Heart right ventricle (tissue), 16 donors: Measurements from ENCODE around the gene TMEM182. TPM values are rescaled to one million over a fixed set of nuclear protein-coding genes. Genes with fewer than 3 reads are reported as not detected.
A peak's percentile ranks its signal among the peaks of the same experiment; 100 is the strongest.

Experiments
- ATAC-seq, 8 donors: fragments of 200-7000 bp; cut with Tn5 transposase; one replicate each; pipeline ENCODE4 v1.9.1; 2020; ENCODE audit warnings: mild to moderate bottlenecking in 8 of 8, moderate library complexity in 8 of 8, moderate number of reproducible peaks in 1 of 8
- DNase-seq, 2 donors: peaks; one replicate each; pipeline ENCODE4 v3.0.0-alpha.2; 2020
- H3K27ac ChIP-seq, 10 donors: fragments of 200-600 bp; sonication (generic) in 2 of 10; one replicate each; pipeline versions ENCODE4 v1.5.0 to v1.8.0; 2020 to 2022; ENCODE audit warnings: mild to moderate bottlenecking in 3 of 10
- H3K27me3 ChIP-seq, 7 donors: fragments of 200-600 bp; one replicate each; pipeline ENCODE4 v1.8.0; 2021 to 2022; ENCODE audit warnings: mild to moderate bottlenecking in 2 of 7
- H3K36me3 ChIP-seq, 9 donors: fragments of 200-600 bp; sonication (generic) in 1 of 9; one replicate each; pipeline versions ENCODE4 v1.5.0 to v1.8.0; 2020 to 2022; ENCODE audit warnings: mild to moderate bottlenecking in 2 of 9
- H3K4me1 ChIP-seq, 9 donors: fragments of 200-600 bp; sonication (generic) in 1 of 9; one replicate each; pipeline versions ENCODE4 v1.5.0 to v1.8.0; 2020 to 2022; ENCODE audit warnings: mild to moderate bottlenecking in 4 of 9
- H3K4me3 ChIP-seq, 10 donors: fragments of 200-600 bp; sonication (generic) in 2 of 10; one replicate each; pipeline versions ENCODE4 v1.5.0 to v1.8.0; 2020 to 2022; ENCODE audit warnings: mild to moderate bottlenecking in 7 of 10, moderate library complexity in 2 of 10
- H3K9me3 ChIP-seq, 11 donors: fragments of 200-600 bp in 10 of 11; sonication (generic) in 2 of 11; one replicate each; pipeline versions ENCODE4 v1.5.0 to v1.8.0; 2013 to 2022; ENCODE audit warnings: mild to moderate bottlenecking in 2 of 11, control low read depth in 1 of 11, moderate library complexity in 1 of 11
- CTCF ChIP-seq, 9 donors: fragments of 200-600 bp; sonication (generic) in 2 of 9; IDR thresholded peaks; one replicate each; pipeline versions ENCODE4 v1.5.0 to v1.8.0; 2021 to 2022; ENCODE audit warnings: antibody characterized with exemption in 9 of 9, mild to moderate bottlenecking in 5 of 9, moderate library complexity in 1 of 9
- whole genome bisulfite sequencing, 2 donors: extraction: QIAGEN DNeasy Blood & Tissue Kit; methylation state at CpG; one replicate each; pipeline ENCODE4 v1.1.7; 2013; ENCODE audit warnings: inconsistent platforms in 1 of 2; 5-methylcytosine and 5-hydroxymethylcytosine counted together
- intact Hi-C, 10 donors: fragments of 100-400 bp; cut with DNase I; formaldehyde crosslinking; loops; one replicate each; pipeline versions ENCODE4 v1.11.1 to v1.14.2; 2022
- polyA plus RNA-seq, 2 donors: library from polyadenylated mRNA; stranded (reverse); fragments of 200-250 nt; gene quantifications; one replicate each; pipeline ENCODE4 v1.2.3, GENCODE V29; 2013
- total RNA-seq, 10 donors: library from RNA; stranded (reverse); fragmentation: NEBNext Ultra II Directional in 3 of 10; extraction: Animal tissue kit (Norgen Biotek cat#: 25700) in 3 of 10; gene quantifications; one replicate each; pipeline versions ENCODE4 v1.2.1 to v1.2.4, GENCODE V29; 2021 to 2023
- donor health status: Arrhythmogenic right ventricular cardiomyopathy.
- donor health status: ischemic (EF 13 %, LVEDD 7.1; RV severe dilation, severe dysfunction).
- donor health status: healthy with polysubstance abuse.
- donor health status: DM: no; HTN: yes; CAD: no.
- donor health status: DM: no; HTN: no; CAD: no.
- donor health status: ischemic (EF 25% LVEDD 6.9; RV normal size, moderate dysfunction).
- donor health status: ischemic (EF 25% LVEDD 5.7; RV mildly dilated, moderate dysfunction).
- donor health status: healthy.
- donor health status: DM: yes; HTN: yes; CAD: no.
- donor health status: Ischemic cardiomyopathy.
- donor health status: ischemic (EF 35%, LVEDD 5.7; RV mildly dilated, moderate dysfunction).
- donor health status: nonischemic (EF 11% LVEDD 7.7; RV severe dilation, severe dysfunction).
- donor health status: DM: yes; HTN: yes; CAD: no.
- donor health status: PGD.
- donor health status: ischemic (EF 29% LVEDD 5.4; RV normal size, mild dysfunction).
- donor health status: nonischemic (EF 23%, LVEDD 6.1; RV moderate dilation, normal function).

TMEM182 gene
- total and polyA plus RNA-seq, 12 donors, result 10.1 to 225 (median 189) TPM

GRCh38 chr2:102755284-102755683 is 6.5 kb upstream of the TMEM182 start:
- intact Hi-C loops, result loop anchor here in 2 of 10 donors (2.0 to 5.0 kb wide), 2 partner anchors 52 kb away; no protein-coding TSS in a partner anchor
- ATAC-seq (peak in 5 of 8 donors; percentile 48 to 86 (median 69)), DNase-seq (no peak)
- Histone ChIP-seq H3K9me3 (no peaks in the 10 kb centered on the region), H3K4me3 (no peak overlapping the region), H3K27me3 (no peaks in the 10 kb centered on the region), H3K36me3 (no peaks in the 10 kb centered on the region), H3K4me1 (peaks cover 0 to 30% (median 12%) of the 10 kb centered on the region in 9 donors), H3K27ac (peak overlapping the region in 5 of 10 donors; percentile 6 to 52 (median 23))
- 45 to 51% methylated on average over 4 of the region's 4 CpGs for WGBS, 2 donors
- no peak for TF ChIP-seq CTCF (IDR thresholded peaks at IDR 0.05)

- ATAC-seq (no peak), DNase-seq (no peak)
- H3K36me3 ChIP-seq, result no peaks in the 10 kb centered on the region
- peaks cover 0 to 42% (median 19%) of the 10 kb centered on the region in 9 donors for H3K4me1 ChIP-seq
- no peak for TF ChIP-seq CTCF (IDR thresholded peaks at IDR 0.05)
- H3K27ac ChIP-seq, result peak overlapping the region in 1 of 10 donors; percentile 10
- H3K9me3 ChIP-seq, result no peaks in the 10 kb centered on the region
- intact Hi-C loops, result loop anchor here in 3 of 10 donors (2.0 to 5.0 kb wide), 2 partner anchors 48 to 49 kb away; no protein-coding TSS in a partner anchor
- no peaks in the 10 kb centered on the region for H3K27me3 ChIP-seq
- H3K4me3 ChIP-seq, result no peak overlapping the region
These were observed 3.4 kb upstream of the TMEM182 start for GRCh38 chr2:102758439-102758838.

GRCh38 chr2:102764083-102764482 is 2.3 kb downstream of the TMEM182 start:
- Histone ChIP-seq H3K36me3 (peaks cover 0 to 40% (median 0%) of the 10 kb centered on the region in 9 donors), H3K4me1 (peaks cover 0 to 48% (median 19%) of the 10 kb centered on the region in 9 donors), H3K4me3 (peak overlapping the region in 9 of 10 donors; percentile 20 to 55 (median 50)), H3K27me3 (no peaks in the 10 kb centered on the region), H3K9me3 (no peaks in the 10 kb centered on the region), H3K27ac (peak overlapping the region in 8 of 10 donors; percentile 9 to 88 (median 78))
- no peak for TF ChIP-seq CTCF (IDR thresholded peaks at IDR 0.05)
- ATAC-seq (peak in 4 of 8 donors; percentile 18 to 69 (median 30)), DNase-seq (no peak)
- 50 to 60% methylated on average over 6 of the region's 6 CpGs for WGBS, 2 donors
- intact Hi-C loops, result no loop called here

- TF ChIP-seq CTCF (IDR thresholded peaks at IDR 0.05), result no peak
- Histone ChIP-seq H3K4me1 (peaks cover 0 to 40% (median 16%) of the 10 kb centered on the region in 9 donors), H3K36me3 (peaks cover 0 to 44% (median 0%) of the 10 kb centered on the region in 9 donors), H3K27me3 (no peaks in the 10 kb centered on the region), H3K9me3 (no peaks in the 10 kb centered on the region), H3K4me3 (peak overlapping the region in 2 of 10 donors; percentile 50 to 52), H3K27ac (peak overlapping the region in 3 of 10 donors; percentile 23 to 80 (median 31))
- no peak for ATAC-seq
- intact Hi-C loops, result no loop called here
- WGBS, 2 donors, result 65 to 78% methylated on average over 1 of the region's 1 CpG
- DNase-seq, result no peak
These were observed 3.2 kb downstream of the TMEM182 start for GRCh38 chr2:102765061-102765460.
